OCI-LY7 (cell line): ENCODE results near the gene ST6GALNAC6. TPM values are rescaled to one million over a fixed set of nuclear protein-coding genes. Genes with fewer than 3 reads are reported as not detected.

Source experiments
- BruUV-seq: library from RNA; stranded (reverse); fragments of 400-500 nt; replicated peaks from 2 replicates; lab custom pipeline; 2021; lab: Mats Ljungman, UMichigan
- CTCF ChIA-PET: fragments of 300-600 bp; sonication (Branson Sonifier 250); formaldehyde crosslinking; loops from one replicate; lab custom pipeline; 2022; ENCODE audit warnings: antibody characterized with exemption; ENCODE audit not compliant: unreplicated experiment; lab: Charles Lee
- POLR2A ChIA-PET: fragments of 300-600 bp; sonication (Branson Sonifier 250); formaldehyde crosslinking; loops from one replicate; lab custom pipeline; 2022; ENCODE audit warnings: antibody characterized with exemption; lab: Charles Lee
- DNase-seq: peaks from one replicate; pipeline ENCODE4 v3.0.0-alpha.2; 2015; ENCODE audit warnings: low spot score
- H2AFZ ChIP-seq: fragments of 200-600 bp; sonication (generic), shearing (Covaris generic); 2 replicates; pipeline ENCODE4 v1.6.1; 2014; ENCODE audit warnings: mild to moderate bottlenecking, antibody characterized with exemption, low read length, moderate library complexity
- H3K27ac ChIP-seq: fragments of 200-600 bp; sonication (generic); 2 replicates; pipeline ENCODE4 v1.5.1; 2014; ENCODE audit warnings: mixed run types, low read depth, mild to moderate bottlenecking, moderate library complexity, low read length, inconsistent platforms; ENCODE audit not compliant: poor library complexity, severe bottlenecking
- H3K36me3 ChIP-seq: fragments of 200-600 bp; sonication (generic); 2 replicates; pipeline ENCODE4 v1.6.1; 2014; ENCODE audit warnings: mild to moderate bottlenecking, antibody characterized with exemption, low read length, moderate library complexity, mixed read lengths; ENCODE audit not compliant: insufficient read depth
- H3K4me1 ChIP-seq: fragments of 200-600 bp; sonication (generic); 2 replicates; pipeline ENCODE4 v1.5.1; 2014; ENCODE audit warnings: mild to moderate bottlenecking, low read length; ENCODE audit not compliant: insufficient read depth, poor library complexity, severe bottlenecking
- H3K4me2 ChIP-seq: fragments of 200-600 bp; sonication (generic); 2 replicates; pipeline ENCODE4 v1.6.1; 2014; ENCODE audit warnings: mild to moderate bottlenecking, low read length
- H3K4me3 ChIP-seq: fragments of 200-600 bp; sonication (generic); 2 replicates; pipeline ENCODE4 v1.5.1; 2014; ENCODE audit warnings: mild to moderate bottlenecking, low read depth, low read length; ENCODE audit not compliant: poor library complexity, severe bottlenecking
- H3K79me2 ChIP-seq: fragments of 200-600 bp; sonication (generic); 2 replicates; pipeline ENCODE4 v1.6.1; 2016; ENCODE audit warnings: low read depth, mild to moderate bottlenecking, low read length, moderate library complexity, mixed read lengths; ENCODE audit not compliant: insufficient read depth
- H3K9me2 ChIP-seq: fragments of 200-600 bp; sonication (generic); 2 replicates; pipeline ENCODE4 v1.6.1; 2016; ENCODE audit warnings: mild to moderate bottlenecking, low read length, mixed read lengths; ENCODE audit not compliant: insufficient read depth
- H3K9me3 ChIP-seq: fragments of 200-600 bp; sonication (generic); 2 replicates; pipeline ENCODE4 v1.6.1; 2014; ENCODE audit warnings: mild to moderate bottlenecking, mixed run types, low read length, mixed read lengths
- H4K20me1 ChIP-seq: fragments of 200-600 bp; sonication (generic); 2 replicates; pipeline ENCODE4 v1.6.1; 2014; ENCODE audit warnings: mild to moderate bottlenecking, antibody characterized with exemption, low read length, moderate library complexity, mixed read lengths; ENCODE audit not compliant: insufficient read depth
- EZH2phosphoT487 ChIP-seq: fragments of 200-600 bp; sonication (generic); IDR thresholded peaks from 2 replicates; pipeline ENCODE4 v1.6.1; 2018; ENCODE audit warnings: low read depth, borderline replicate concordance, mild to moderate bottlenecking, mixed run types, antibody characterized with exemption, low read length, moderate library complexity, mixed read lengths
- intact Hi-C: fragments of 100-400 bp; cut with micrococcal nuclease; formaldehyde crosslinking; loops from one replicate; pipeline ENCODE4 v1.10.0; 2022; ENCODE audit not compliant: unreplicated experiment
- total RNA-seq, 2 experiments: library from RNA; depleted of rRNA in 1 of 2; stranded (reverse); fragments of >200 nt in 1 of 2; shearing (Covaris generic) in 1 of 2; gene quantifications; 2 replicates each; pipeline ENCODE4 v1.2.3, GENCODE V29; 2014 to 2022
- TF ChIP-seq, protein P1 (sequence below): fragments of 200-600 bp; sonication (generic); conservative IDR thresholded peaks from 2 replicates; pipeline ENCODE4 v1.5.1; 2014; ENCODE audit warnings: mild to moderate bottlenecking, antibody characterized with exemption, low read length, moderate library complexity, mixed read lengths

Gene ST6GALNAC6
- total RNA-seq, 2 experiments from 2014 or later = 43.7 to 51.3 TPM

GRCh38 chr9:127941961-127942215 is 42.5 kb upstream of the ST6GALNAC6 start:
- intact Hi-C loops = loop anchor here (2.0 kb wide), 2 partner anchors 29 to 175 kb away; no protein-coding TSS in a partner anchor
- Histone ChIP-seq H3K36me3 (peaks cover 72% of the 10 kb centered on the region), H4K20me1 (no peaks in the 10 kb centered on the region), H3K79me2 (peaks cover 6% of the 10 kb centered on the region; the same call in 1 of the 2 replicates), H3K4me3 (no peak overlapping the region), H3K9me2 (no peaks in the 10 kb centered on the region), H3K4me2 (no peak overlapping the region), H3K9me3 (no peaks in the 10 kb centered on the region), H2AFZ (no peak overlapping the region), H3K27ac (no peak overlapping the region), H3K4me1 (peaks cover 32% of the 10 kb centered on the region)
- no peak for DNase-seq
- CTCF ChIA-PET = interaction anchor here (1.3 kb wide), 1 partner anchor 13 kb away, joined by 4 read pairs; no protein-coding TSS in a partner anchor
- POLR2A ChIA-PET = interaction anchor here (1.1 kb wide), 1 partner anchor 12 kb away, joined by 3 read pairs; the partner anchor contains the start of gene PIP5KL1
- BruUV-seq = no TSS peak
- TF ChIP-seq, protein P1, sequence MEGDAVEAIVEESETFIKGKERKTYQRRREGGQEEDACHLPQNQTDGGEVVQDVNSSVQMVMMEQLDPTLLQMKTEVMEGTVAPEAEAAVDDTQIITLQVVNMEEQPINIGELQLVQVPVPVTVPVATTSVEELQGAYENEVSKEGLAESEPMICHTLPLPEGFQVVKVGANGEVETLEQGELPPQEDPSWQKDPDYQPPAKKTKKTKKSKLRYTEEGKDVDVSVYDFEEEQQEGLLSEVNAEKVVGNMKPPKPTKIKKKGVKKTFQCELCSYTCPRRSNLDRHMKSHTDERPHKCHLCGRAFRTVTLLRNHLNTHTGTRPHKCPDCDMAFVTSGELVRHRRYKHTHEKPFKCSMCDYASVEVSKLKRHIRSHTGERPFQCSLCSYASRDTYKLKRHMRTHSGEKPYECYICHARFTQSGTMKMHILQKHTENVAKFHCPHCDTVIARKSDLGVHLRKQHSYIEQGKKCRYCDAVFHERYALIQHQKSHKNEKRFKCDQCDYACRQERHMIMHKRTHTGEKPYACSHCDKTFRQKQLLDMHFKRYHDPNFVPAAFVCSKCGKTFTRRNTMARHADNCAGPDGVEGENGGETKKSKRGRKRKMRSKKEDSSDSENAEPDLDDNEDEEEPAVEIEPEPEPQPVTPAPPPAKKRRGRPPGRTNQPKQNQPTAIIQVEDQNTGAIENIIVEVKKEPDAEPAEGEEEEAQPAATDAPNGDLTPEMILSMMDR = no peak
- no peak for TF ChIP-seq EZH2phosphoT487

DNA sequence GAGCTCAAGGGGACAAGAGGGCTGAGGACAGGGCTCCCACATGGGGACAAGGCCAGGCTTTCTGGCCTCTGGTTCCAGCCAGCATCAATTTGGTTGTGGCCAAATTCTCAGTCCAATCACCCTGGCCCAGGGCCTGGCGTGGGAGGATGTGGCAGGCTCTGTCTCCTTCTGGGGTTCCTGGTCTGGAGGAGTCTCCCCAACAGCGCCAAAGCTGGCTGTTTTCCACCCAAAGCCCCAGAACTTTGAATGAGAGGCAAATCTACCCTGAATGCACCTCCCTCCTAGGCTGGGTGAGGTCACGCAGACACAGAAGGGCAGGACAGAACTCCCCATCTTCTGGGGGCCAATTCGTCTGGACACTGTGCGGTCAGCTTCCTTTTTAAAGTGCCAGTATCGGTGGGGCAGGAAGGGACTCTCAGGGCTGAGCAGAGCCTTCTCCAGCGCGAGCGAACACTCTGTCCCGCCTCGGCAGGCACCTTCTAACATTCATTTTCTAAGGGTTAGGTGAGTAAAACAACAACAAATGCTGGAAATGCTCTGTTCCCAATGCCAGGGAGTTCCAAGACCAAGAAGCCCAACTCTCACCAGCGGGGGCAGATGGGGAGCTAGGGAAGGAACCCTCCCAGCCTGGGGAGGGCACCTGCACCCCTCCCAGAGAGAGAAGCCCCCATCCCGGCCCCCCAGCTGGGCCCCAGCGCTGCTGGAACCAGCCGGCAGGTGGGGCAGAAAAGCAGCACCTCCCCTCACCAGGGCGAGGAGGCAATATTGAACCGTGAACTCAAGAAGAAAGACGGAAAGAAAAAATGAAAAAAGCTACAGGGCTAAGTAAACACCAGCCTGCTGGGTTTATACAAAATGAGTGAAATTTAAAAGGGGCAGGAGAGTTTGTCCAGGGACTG is 41.9 kb upstream of the ST6GALNAC6 start:
- intact Hi-C loops = no loop called here
- H3K27ac ChIP-seq = no peak overlapping the region

More for the DNA sequence above, 41.9 kb upstream of the ST6GALNAC6 start:
- Histone ChIP-seq H3K4me2 (no peak overlapping the region), H3K9me2 (no peaks in the 10 kb centered on the region), H3K9me3 (no peaks in the 10 kb centered on the region), H3K79me2 (peaks cover 12% of the 10 kb centered on the region; the same call in 1 of the 2 replicates), H3K4me1 (peaks cover 31% of the 10 kb centered on the region), H3K4me3 (no peak overlapping the region), H3K36me3 (peaks cover 67% of the 10 kb centered on the region), H4K20me1 (no peaks in the 10 kb centered on the region), H2AFZ (no peak overlapping the region)
- no TSS peak for BruUV-seq
- ChIA-PET CTCF (interaction anchor here (1.3 kb wide), 1 partner anchor 13 kb away, joined by 4 read pairs; no protein-coding TSS in a partner anchor), POLR2A (interaction anchor here (0.7 to 1.1 kb wide), 2 partner anchors 11 to 37 kb away, joined by 3 read pairs; partner anchors contain the start of gene PIP5KL1)
- DNase-seq = no peak
- no peak for TF ChIP-seq EZH2phosphoT487
- TF ChIP-seq, protein P1 = no peak
